Renal cortex interstitium (tissue), 11 donors: Measurements from ENCODE around the gene VPS35L. TPM values are rescaled to one million over a fixed set of nuclear protein-coding genes. Genes with fewer than 3 reads are reported as not detected.
"Not testable (repeated sequence)": the region's sequence is repeated elsewhere in the genome, so short reads cannot be mapped to it uniquely, and the experiment has no call there.

ENCODE experiments used
- DNase-seq, 11 donors: peaks; one replicate each; pipeline ENCODE4 v3.0.0-alpha.2; 2013; ENCODE audit warnings: low read depth in 9 of 11, low spot score in 4 of 11; ENCODE audit errors: extremely low read depth in 1 of 11
- polyA plus RNA-seq, 3 donors: library from polyadenylated mRNA; unstranded; fragments of 120-200 nt; gene quantifications; one replicate each; pipeline ENCODE4 v1.2.1, GENCODE V29; 2013; ENCODE audit not compliant: insufficient read length in 3 of 3

Gene VPS35L
- polyA plus RNA-seq, 3 donors, result 60.6 to 65.1 (median 63.9) TPM

DNA sequence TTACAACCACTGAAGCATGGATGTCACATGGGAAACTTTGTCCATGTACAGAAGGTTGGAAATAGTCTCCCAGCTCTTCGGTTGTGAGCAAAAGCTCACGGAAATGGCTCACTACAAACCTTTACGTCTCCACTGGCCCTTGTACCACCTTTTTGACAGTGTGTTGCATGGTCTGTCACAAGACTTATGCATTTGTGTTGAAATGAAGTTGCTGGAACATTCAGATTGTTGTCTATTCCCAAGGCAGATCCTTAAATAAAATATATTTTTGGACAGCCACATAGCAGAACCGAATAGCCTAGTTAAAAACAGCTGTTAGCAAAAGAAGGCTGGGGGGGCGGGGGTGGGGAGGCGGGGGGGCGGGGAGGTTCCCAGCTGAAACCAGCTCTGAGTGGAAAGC, 123.3 kb downstream of the VPS35L start:
- no peak for DNase-seq

DNA sequence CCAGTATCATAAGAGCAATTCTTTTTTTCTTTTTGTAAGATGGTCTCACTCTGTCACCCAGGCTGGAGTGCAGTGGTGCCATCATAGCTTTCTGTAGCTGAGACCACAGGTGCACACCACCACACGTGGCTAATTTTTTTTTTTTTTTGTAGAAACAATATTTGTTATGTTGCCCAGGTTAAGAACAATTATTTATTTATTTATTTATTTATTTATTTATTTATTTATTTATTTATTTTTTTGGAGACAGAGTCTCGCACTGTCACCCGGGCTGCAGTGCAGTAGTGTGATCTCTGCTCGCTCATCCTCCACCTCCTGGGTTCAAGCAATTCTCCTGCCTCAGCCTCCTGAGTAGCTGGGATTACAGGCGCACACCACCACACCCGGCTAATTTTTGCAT, 123.8 kb downstream of the VPS35L start:
- DNase-seq, result not testable (repeated sequence)

DNA sequence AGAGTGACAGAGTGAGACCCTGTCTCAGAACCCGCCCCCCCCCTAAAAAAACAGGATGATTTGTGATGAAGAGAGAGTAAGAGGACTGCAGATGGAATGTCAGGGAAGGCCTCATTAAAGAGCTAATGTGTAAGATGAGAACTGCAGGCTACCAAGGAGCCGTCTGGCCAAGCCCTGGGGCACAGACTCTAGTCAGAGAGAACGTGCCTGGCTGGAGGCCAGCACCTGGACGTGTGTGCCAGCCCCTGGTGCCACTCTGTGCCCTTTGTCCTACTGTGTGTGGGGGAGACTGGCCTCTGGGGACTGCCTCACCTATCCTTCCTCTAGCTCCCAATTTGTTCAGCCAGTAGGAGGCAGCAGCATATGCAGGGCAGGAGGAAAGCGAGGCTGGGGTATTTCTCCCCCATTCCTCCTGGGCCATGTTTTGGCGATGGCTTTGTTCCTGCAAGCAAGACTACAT, 125.4 kb downstream of the VPS35L start:
- DNase-seq, result peak in 5 of 11 donors; percentile 9 to 37 (median 22)

DNA sequence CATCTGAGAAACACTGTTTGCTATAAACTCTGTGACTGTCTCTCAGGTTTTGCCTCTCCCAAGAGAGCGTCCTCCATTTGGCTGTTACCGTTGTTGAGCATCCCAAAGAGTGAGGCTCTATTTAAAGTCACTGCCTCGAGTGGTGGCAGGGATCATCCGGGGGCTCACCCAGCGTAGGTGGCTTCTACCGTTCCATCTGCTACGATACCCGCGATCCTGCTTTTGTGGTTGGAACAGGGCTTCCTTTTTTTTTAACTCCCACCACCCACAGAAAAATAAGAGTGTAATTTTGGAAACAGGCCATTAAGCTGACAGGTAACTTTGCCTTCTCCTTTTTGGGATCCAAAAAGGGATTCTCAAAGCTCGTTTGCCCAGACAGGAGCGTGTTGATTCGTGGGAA, 126.1 kb downstream of the VPS35L start:
- DNase-seq, result no peak

DNA sequence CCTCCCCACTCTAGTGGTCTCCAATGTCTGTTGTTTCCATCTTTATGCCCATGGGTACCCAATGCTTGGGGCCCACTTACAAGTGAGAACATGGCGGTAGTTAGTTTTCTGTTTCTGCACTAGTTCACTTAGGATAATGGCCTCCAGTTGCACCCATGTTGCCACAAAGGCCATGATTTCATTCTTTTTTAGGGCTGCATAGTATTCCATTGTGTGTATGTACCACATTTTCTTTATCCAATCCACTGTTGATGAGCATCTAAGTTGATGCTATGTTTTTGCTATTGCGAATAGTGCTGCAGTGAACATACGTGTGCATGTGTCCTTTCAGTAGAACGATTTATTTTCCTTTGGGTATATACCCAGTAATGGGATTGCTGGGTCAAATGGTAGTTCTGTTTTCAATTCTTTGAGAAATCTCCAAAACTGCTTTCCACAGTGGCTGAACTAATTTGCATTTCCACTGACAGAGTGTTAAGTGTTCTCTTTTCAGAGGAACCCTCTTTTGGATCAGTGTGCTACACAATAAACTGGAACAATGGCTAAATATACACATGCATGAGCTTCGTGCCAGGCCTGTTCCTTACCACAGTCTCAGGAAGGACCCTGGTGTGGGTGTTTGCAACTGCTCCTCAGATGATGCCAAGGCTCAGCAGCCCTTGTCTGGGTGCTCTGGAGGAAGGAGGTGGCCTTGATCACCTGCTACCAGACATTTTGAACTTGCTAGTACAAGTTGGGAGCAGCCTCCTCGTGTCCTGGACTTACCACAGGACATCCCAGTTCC, 128.1 kb downstream of the VPS35L start:
- no peak for DNase-seq

DNA sequence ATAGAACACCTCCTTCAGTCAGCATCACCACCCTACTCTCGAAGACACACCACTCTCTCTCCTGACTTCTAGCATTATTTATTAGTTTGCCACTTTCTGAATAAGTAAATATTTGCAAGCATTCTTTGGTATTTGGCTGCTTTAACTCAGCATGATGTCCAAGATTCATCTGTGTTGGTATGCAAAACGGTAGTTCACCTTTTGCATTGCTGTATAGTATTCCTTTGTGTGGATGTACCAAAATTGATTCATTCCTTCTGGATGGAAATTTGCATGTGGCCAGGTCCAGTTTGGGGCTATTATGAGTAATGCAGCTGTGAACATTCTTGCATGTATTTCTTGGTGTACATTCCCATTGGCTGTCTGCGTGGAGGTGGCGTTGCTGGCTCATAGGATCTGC, 129.7 kb downstream of the VPS35L start:
- DNase-seq, result no peak

DNA sequence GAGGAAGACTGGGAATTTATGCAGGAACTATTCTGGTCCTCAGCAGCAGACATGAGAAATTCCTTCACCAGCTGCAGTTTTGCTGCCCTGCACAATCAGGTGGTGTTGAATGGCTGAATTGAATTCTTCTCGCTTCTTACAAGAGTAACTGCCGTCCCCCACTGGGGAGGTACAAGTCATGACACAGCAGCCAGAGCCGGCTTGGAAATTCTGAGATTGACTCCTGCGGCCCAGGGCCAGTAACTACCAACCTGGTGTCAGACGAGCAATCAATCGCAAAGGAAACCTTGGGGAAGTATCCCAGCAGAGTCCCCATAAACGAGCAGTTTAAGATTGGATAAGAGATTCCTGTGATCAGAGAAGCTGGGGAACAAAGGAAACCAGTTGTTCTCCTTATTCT, 131.8 kb downstream of the VPS35L start:
- DNase-seq, result no peak

DNA sequence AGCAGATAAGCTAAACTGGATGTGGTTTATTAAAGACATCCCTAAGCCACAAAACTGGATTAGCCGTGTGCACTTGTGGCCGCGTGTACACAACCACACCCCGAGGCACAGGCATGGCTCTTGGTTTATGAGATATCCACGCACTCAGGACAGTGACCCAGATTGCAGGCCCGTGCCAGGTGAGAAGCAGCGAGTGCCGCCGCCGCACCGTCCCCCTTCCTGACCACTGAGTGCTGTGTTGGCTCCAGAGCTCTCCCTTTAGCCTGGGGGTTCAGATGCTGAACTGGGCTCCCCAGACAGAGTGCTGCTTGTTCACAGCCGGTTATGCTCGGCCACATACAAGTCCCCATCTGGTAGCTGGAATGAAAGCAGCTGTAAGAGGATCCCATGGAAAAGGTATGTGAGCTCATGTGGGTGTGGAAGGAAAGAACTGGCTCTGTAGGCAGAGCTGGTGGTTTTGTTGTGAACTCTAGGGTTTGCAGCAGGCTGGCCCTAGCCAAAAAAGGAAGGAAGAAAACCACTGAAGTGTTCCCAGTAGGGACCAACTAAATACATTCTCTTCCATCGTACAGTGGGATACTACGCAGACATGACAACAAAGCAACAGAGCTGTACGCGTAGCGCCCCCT, 133.0 kb downstream of the VPS35L start:
- no peak for DNase-seq

DNA sequence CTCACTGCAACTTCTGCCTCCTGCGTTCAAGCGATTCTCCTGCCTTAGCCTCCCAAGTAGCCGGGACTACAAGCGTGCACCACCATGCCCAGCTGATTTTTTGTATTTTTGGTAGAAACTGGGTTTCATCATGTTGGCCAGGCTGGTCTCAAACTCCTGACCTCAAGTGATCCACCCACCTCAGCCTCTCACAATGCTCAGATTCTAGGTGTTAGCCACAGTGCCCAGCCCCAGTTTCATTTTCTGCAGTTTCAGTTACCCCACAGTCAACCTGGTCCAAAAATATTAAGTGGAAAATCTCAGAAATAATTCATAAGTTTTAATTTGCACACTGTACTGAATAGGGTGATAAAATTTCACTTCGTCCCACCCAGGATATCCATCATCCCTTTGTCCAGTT, 133.8 kb downstream of the VPS35L start:
- DNase-seq, result no peak

DNA sequence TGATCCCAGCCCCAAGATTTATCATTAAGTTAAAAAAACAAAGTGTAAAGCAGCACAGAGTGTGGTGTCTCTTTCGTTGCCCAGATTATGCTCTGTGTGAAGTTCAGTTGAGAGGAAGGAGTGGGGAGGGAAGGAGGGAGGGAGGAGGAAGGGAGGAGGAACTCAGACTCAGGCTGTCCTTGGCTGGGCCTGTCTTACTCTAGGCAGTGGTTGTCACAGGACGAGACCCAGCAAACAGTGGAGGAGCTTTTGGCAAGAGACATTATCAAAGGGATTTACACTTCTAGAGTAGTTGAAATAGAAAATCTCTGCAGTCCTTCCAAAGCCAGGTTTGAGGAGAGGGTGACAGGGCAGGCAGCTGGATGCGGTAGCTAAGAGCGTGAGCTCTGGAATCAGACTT, 134.7 kb downstream of the VPS35L start:
- DNase-seq, result no peak

DNA sequence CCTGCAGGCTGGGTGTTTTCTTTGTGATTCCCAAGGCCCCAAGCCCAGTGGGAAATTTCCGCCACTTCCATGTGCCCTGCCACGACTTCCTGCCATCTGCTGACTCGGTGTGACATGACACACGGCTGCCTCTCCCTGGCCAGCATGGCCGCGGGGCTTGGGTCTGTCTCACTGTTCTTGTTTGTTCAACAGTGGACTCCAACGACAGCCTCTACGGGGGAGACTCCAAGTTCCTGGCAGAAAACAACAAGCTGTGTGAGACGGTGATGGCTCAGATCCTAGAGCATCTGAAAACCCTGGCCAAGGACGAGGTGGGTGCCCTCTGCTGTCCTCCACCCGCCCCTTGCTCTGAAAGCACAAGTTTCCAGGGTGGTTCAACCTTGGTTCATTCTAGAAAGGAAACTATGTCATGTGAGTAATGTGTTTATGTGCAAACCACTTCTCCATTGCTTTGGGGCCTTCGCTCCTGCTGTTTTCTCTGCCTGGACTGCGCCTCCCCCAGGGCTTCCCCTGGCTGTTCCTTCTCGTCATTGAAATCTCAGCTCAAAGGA, 135.7 kb downstream of the VPS35L start:
- DNase-seq, result no peak

DNA sequence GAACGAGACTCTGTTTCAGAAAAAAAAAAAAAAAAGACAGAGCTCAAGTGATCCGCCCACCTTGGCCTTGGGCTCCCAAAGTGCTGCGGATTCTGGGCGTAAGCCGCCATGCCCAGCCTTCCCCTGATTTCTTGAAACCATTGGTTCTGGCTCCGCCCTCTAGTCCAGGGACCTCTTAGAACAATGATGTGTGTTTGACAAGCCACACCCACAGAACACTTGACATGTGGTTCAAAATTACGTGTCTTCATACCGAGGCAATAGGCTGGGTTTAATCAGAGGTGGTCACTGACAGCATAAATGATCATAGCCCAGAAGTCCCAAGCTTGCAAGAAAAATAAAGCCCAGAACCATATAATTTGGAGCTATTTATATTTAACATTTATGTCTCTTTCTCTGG, 139.5 kb downstream of the VPS35L start:
- DNase-seq, result no peak

DNA sequence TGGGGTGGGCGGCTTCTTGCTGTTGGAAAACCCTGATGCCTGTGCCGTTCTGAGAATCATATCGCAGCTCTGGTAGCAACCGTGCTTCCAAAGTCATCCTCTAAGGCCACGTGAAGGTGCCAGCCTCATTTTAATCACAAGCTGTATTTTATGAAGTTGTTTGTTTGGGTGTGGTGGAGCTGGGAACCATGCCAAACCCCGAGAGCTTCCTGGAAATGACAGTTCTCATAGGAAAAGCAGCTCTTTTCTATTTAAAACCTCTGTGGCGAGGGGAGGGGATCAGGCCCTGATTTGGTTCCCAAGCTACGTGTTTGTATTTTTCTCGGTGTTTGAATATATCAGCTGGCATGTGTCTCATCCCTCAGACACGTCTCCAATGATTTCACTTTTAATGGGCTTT, 140.8 kb downstream of the VPS35L start:
- DNase-seq, result peak in 3 of 11 donors; percentile 23 to 46 (median 38)

DNA sequence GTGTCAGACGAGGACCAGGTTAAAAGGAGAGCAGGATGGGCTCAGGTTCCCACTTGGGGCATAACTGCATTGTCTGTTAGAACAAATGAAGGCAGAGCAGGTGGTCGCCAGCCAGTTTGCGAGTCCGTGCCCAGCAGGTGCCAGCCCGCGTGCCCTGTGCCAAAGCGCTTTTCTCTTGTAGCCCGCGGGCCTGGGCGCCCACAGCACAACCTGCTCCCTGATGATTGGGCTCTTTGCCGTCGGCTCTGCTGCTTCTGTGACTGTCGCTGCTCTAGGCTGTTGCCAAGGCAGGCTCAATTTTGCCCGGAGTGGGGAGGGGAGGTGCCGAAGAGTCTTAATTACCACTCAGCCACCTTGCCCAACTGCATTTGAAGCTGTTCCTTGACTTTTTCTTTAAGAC, 141.5 kb downstream of the VPS35L start:
- no peak for DNase-seq

DNA sequence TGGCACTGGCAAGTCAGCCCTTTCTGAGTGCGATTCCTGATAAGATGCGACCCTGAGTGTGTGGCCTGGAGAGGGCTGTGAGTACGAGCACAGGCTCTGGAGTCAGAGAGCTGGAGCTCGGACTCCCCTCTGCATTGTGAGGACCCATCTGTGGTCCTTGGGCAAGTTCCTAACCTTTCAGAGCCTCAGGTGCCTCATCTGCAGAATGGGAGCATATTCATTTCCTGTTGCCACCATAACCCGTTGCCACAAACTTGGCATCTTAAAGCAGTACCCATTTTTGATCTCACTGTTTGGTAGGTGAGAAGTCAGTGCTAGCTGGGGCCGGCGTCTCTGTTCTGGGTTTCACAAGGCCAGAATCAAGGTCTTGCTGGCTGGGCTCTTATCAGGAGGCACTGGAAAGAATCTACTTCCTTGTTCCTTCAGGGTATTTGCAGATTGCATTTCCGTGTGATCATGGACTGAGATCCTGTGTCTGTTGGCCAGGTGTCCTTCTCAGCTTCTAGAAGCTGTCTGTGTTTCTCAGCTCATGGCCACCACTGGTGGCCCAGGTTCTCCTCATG, 142.3 kb downstream of the VPS35L start:
- no peak for DNase-seq

DNA sequence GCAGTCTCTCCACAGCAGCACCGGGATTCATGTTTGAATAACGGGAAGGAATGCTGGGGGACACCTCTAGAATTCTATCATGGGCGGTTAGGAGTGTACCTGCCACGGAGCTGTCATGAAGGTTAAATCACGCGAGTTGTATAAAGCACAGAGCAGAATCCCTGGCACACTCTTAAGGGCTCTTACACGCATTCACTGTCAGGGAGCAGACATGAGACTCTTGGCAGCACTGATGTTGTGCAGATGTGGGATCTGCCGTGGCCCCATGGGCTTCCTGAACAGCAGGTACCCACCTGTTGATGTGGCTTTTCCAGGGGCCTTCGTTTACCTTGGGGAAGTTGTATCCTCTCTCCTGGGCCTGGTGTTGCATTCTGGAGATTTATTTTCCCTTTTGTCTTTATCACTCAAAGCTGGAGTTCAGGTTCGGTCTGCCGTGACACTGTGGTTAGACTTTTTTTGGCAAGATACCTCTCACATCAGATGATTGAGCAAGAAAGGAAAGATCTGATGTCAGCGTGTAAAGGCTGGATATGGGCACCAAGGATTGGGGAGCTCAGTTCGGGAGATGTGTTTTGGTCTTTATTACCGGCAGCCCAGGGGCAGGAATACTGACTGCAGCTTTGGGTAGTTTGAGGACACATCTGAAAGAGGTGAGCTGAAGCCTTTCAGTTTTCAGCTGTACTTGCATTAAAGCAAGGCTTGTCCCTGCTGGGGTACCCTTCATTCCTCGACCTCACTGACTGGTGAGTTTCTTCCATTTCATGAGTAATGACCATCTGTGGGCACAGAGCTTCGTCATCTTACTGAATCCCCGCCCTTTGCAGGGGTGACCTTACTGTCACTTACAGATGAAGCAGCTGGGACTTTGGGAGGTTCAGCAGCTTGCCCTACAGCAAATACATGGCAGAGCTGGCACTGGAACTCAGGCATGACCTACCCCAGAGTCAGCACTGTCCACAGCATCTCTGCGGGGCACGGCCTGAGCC, 143.3 kb downstream of the VPS35L start:
- no peak for DNase-seq

DNA sequence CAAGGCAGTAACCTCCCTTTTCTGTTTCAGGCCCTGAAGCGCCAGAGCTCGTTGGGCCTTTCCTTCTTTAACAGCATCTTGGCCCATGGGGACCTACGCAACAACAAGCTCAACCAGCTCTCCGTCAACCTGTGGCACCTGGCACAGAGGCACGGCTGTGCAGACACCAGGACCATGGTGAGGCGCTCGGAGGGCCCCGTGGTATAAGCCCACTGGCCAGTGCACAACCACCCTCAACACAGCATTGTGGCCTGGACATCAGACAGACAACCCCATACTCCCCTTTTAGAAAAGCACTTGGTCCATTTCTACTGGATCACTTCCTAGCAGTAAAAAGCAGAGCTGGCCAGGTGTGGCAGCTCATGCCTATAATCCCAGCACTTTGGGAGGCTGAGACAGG, 144.0 kb downstream of the VPS35L start:
- no peak for DNase-seq

DNA sequence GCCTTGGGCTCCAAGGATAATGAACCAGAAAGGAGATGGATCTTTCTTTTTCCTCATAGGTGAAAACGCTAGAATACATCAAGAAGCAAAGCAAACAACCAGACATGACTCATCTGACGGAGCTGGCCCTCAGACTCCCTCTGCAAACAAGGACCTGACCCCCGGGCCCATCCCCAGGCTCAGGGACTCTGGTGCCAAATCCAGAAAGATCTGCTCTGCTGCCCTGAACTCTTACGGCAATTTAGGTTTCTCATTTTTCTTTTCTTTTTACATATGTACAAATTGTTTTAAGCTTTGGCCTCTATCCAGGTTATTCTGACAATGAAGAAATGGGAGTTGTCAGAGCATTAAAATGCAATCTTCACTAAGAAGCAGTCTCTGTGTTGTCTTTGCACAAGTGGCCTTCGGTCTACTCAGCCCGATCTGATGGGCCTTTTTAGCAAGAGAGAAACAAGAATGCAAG, 144.8 kb downstream of the VPS35L start:
- DNase-seq, result no peak

DNA sequence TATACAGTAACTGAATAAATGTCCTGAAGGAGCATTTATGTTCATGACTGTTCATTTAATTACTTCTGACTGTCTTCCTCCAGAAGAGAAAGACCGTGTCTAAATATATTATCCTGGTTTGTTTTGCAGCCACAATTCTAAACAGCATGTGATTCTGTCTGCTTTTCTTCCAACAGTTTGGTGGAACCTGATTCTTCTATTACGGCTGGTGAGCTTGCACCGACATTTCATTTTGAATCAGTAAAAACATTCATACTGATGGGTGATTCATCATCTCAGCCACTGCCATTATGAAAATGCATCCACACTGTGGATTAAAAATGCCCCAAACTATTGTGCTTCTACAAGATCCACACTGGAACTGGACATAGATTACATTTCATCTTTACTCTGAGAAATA, 145.6 kb downstream of the VPS35L start:
- DNase-seq, result no peak
